Rectal smooth muscle tissue (tissue), 1 donor: ENCODE measurements around the gene STEEP1.
A peak's percentile ranks its signal among the peaks of the same experiment; 100 is the strongest.

Experiments
- H3K27ac ChIP-seq: one replicate; pipeline ENCODE4 v1.7.0; 2013; ENCODE audit warnings: low read depth, low read length, inconsistent platforms
- H3K27me3 ChIP-seq: one replicate; pipeline ENCODE4 v1.7.0; 2013; ENCODE audit warnings: low read length; ENCODE audit not compliant: control insufficient read depth, insufficient read depth
- H3K36me3 ChIP-seq: one replicate; pipeline ENCODE4 v1.7.0; 2013; ENCODE audit warnings: low read length; ENCODE audit not compliant: control insufficient read depth, insufficient read depth
- H3K4me1 ChIP-seq: one replicate; pipeline ENCODE4 v1.7.0; 2013; ENCODE audit warnings: low read length; ENCODE audit not compliant: control insufficient read depth, insufficient read depth
- H3K4me3 ChIP-seq: one replicate; pipeline ENCODE4 v1.7.0; 2013; ENCODE audit warnings: low read length
- H3K9ac ChIP-seq: one replicate; pipeline ENCODE4 v1.7.0; 2013; ENCODE audit warnings: low read length

Gene STEEP1

DNA sequence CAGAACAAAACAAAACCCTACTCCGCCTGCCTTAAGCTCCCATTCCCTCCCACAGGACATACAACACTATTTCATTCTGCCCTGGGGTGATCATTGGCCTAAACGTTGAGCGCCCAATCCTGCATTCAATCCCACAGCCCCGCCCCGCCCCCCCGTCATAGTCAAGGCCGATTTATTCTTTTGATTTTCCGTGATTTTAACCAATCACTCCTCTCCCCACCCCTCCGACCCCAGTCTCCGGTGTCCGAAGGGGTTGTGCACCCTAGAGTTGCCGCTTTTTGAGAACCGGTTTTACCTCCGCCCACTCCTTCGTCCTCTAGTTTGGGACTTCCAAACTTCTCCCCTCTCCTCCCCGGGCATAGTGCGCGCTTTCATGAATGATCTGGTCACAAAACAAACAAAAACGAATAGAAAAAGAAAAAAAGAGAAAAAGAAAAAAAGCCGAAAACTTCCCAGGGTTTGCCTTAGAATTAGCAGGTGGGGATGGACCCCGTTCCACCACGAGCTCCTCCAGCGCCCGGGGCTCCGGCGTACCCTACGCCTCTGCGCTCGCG lies 8.7 kb upstream of the STEEP1 start:
- peak overlapping the region; percentile 69 for H3K4me3 ChIP-seq
- H3K4me1 ChIP-seq: peaks cover 5% of the 10 kb centered on the region
- H3K36me3 ChIP-seq: no peaks in the 10 kb centered on the region
- peak overlapping the region; percentile 71 for H3K9ac ChIP-seq
- no peaks in the 10 kb centered on the region for H3K27me3 ChIP-seq
- peak overlapping the region; percentile 91 for H3K27ac ChIP-seq

DNA sequence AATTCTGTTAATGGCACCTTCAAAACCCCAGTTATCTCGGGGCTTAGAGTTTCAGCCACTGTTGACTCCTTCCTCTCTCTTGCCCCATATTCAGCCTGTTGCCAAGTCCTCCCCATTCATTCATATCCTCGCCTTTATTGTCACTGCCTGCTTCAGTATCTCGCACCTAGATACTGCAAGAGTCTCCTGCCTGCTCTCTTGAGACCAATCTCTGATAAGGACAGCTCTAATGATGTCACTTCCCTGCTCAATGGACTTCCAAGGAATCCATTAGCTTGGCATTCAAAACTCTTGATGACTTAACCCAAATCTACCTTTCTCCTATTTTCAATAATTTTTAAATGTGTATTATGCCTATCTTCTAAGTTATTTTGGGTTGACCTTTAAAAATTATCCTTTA lies 8.0 kb upstream of the STEEP1 start:
- peaks cover 5% of the 10 kb centered on the region for H3K4me1 ChIP-seq
- no peak overlapping the region for H3K9ac ChIP-seq
- peak overlapping the region; percentile 69 for H3K4me3 ChIP-seq
- peak overlapping the region; percentile 91 for H3K27ac ChIP-seq
- no peaks in the 10 kb centered on the region for H3K27me3 ChIP-seq
- H3K36me3 ChIP-seq: no peaks in the 10 kb centered on the region

DNA sequence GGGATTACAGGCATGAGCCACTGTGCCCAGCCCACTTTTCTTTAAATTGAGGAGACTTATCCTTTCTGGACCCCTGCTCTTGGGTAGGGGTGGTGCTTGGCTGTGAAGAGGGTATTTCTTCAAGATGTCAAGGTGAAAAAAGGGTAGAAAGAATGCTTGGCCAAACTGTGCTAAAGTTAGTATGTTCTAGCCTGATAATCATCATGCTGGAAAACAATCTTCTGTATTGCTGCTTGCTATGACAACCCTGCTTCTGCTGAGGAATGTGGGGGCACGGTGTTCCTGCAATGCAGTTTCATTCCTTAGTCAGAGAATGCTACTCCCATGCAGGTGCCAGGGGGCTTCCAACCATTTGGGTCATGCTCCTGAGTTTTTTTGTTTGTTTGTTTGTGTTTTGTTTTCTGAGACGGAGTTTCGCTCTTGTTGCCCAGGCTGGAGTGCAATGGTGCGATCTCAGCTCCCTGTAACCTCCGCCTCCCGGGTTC lies 5.2 kb upstream of the STEEP1 start:
- no peak overlapping the region for H3K27ac ChIP-seq
- H3K27me3 ChIP-seq: no peaks in the 10 kb centered on the region
- no peaks in the 10 kb centered on the region for H3K36me3 ChIP-seq

DNA sequence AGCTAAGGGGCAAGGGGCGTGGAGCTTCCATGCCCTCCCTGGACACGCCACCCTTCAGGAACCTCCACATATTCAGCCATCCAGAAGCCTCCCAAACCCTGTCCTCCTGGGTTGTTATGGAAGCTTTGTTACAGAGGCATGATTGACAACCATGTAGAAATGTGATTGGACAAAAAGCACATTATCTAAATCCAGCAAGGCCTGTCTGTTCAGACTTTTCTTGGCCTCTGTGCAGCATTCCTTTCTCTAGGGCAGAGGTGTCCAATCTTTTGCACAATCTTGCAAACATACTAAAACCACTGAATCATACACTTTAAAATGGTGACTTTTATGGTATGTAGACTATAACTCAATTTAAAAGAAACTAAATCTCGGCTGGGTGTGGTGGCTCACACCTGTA lies 12.7 kb downstream of the STEEP1 start:
- no peak overlapping the region for H3K9ac ChIP-seq

More for the DNA sequence above, 5.2 kb upstream of the STEEP1 start:
- peaks cover 5% of the 10 kb centered on the region for H3K4me1 ChIP-seq
- H3K9ac ChIP-seq: no peak overlapping the region
- no peak overlapping the region for H3K4me3 ChIP-seq

DNA sequence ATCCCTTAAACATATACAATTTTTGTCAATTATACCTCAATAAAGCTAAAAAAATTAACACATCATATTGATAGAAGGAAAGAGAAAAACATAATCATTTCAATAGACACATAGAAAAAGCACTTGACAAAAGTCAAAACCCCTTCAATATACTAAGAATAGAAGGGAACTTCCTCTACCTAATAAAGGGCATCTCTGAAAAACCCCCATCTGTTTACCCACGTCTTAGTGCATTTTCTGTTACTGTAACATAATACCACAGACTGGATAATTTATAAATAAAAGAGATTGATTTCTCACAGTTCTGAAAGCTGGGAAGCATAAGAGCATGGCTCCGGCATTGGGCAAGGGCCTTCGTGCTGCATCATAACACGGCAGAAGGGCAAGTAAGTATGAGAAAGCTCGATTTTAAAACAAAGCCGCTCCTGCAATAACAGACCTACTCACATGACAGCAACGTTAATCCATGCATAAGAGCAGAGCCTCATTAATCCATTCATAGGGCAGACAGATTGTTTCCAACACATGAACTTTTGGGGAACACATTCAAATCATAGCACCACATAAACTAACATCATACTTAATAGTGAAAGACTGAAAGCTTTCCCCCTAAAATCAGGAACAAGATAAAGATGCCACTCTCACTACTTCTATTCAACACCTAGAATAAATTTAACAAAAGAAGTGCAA lies 15.7 kb downstream of the STEEP1 start:
- Histone ChIP-seq H3K9ac (no peak overlapping the region), H3K27ac (no peak overlapping the region), H3K27me3 (no peaks in the 10 kb centered on the region), H3K4me3 (no peak overlapping the region), H3K36me3 (no peaks in the 10 kb centered on the region), H3K4me1 (no peaks in the 10 kb centered on the region)

More for the DNA sequence above, 12.7 kb downstream of the STEEP1 start:
- no peak overlapping the region for H3K4me3 ChIP-seq
- H3K27ac ChIP-seq: no peak overlapping the region
- H3K36me3 ChIP-seq: peaks cover 2% of the 10 kb centered on the region
- no peaks in the 10 kb centered on the region for H3K4me1 ChIP-seq
- no peaks in the 10 kb centered on the region for H3K27me3 ChIP-seq

DNA sequence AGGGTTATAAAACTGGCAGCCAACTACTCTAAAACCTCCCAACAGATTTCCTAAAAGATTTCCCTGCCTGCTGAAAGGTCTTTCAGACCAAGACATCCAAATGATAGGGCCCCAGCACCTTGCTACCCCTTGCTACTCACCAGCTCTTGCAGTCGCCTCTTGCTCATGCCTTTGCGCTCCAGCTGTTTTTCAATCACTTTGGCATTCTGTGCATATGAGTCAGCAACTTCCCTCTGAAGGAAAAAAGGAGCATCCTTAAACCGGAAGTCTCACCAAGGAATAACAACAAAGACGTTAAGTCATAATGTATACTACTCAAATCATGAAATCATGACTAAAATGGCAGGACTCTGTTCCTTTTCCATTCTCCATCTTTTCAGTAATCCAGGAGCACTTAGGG lies 24.0 kb downstream of the STEEP1 start:
- Histone ChIP-seq H3K27me3 (no peaks in the 10 kb centered on the region), H3K27ac (no peak overlapping the region), H3K4me3 (no peak overlapping the region), H3K36me3 (peaks cover 3% of the 10 kb centered on the region), H3K4me1 (no peaks in the 10 kb centered on the region), H3K9ac (no peak overlapping the region)

DNA sequence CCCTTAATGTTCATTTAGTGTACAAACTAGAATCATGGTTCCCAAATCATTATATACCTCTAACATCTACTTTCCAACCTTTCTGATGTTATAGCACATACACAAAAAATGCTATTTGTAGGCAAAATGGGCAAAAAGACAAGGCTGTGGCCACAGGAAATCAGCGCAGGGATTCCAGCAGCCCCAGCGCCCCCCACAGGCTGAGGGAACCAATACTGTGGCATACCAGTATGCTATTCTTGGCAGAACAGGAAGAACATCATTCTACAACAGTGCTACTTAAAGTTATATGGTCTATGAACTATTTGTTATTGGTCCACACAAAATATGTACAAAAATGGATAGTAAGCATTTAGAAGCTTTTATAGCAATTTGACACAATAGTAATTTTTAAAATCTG lies 25.3 kb downstream of the STEEP1 start:
- Histone ChIP-seq H3K4me1 (no peaks in the 10 kb centered on the region), H3K27me3 (no peaks in the 10 kb centered on the region), H3K36me3 (peaks cover 3% of the 10 kb centered on the region), H3K9ac (no peak overlapping the region), H3K4me3 (no peak overlapping the region), H3K27ac (no peak overlapping the region)

DNA sequence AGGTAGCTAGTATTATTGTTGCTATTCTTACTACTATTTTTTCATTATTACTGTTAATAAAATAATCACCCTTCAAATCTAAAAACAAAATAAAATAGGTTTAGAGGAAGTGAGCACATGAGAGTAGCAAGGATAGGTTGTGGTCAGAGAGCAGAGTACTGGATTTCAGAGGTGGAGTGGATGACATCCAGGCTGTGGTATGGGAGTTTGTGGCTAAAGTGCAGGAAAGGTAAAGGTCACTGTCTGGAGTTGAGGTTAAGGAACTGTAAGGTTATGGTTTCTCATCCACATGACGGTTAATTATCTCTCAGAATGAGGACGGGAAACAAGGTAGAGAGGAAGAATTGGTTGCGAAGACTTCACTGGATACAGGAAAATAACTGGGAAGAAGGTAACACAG lies 27.7 kb downstream of the STEEP1 start:
- Histone ChIP-seq H3K4me3 (no peak overlapping the region), H3K4me1 (no peaks in the 10 kb centered on the region)

DNA sequence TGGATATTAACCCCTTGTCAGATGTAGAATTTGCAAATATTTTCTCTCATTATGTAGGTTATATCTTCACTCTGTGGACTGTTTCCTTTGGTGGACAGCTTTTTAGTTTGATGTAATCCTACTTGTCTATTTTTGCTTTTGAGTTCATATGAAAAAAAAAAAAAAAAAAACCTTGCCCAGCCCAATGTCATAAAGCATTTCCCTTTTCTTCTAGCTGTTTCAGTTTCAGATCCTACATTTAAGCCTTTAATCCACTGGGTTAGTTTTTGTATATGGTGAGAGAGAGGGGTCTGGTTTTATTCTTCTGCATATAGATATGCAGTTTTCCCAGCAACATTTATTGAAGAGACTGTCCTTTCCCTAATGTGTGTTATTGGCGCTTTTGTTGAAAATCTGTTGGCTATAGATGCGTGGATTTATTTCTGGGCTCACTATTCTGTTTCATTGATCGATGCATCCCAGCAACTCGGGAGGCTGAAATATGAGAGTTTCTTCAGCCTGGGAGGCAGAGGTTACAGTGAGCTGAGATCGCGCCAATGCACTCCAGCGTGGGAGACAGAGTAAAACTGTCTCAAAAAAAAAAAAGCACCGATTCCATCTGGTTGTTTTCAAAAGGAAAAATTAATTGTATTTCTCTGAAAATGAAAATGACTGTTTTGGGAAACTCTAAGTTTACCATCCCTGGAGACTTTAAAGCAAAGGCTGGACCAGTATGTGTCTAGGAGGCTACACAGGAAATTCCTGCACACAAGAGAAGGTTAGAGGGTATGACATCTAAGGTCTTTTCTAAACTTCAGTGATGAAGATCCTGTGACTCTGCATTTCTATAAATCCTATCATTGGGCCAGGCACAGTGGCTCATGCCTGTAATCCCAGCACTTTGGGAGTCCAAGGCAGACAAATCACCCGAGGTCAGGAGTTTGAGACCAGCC lies 35.6 kb downstream of the STEEP1 start:
- H3K36me3 ChIP-seq: no peaks in the 10 kb centered on the region
- H3K27me3 ChIP-seq: no peaks in the 10 kb centered on the region
- no peak overlapping the region for H3K4me3 ChIP-seq
- H3K4me1 ChIP-seq: no peaks in the 10 kb centered on the region
- H3K9ac ChIP-seq: no peak overlapping the region
- no peak overlapping the region for H3K27ac ChIP-seq

More for the DNA sequence above, 27.7 kb downstream of the STEEP1 start:
- peaks cover 3% of the 10 kb centered on the region for H3K36me3 ChIP-seq
- H3K9ac ChIP-seq: no peak overlapping the region
- H3K27ac ChIP-seq: no peak overlapping the region
- no peaks in the 10 kb centered on the region for H3K27me3 ChIP-seq

DNA sequence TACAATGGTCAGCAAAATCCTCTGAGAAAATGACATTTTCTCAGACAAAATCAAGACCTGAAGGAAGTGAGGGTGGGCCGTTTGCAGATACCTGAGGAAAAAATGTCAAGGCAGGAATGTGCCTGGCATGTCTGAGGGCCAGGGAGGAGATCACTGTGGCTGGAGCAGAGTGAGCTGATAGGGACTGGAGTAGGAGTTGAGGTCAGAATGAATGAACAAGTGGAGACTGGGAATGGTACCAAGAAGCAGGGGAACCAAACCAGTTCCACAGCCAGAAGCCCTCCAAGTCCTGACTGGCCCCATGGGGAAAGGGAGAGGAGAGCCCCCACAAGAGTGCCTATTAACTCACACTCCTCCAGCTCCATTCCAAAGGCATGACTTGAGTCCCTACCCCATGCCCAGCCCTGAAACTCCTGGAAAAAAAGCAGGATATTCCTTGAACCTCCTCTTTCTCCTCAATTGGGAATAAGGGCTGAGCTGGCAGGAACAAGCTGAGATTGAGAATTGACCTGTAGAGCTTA lies 41.5 kb downstream of the STEEP1 start:
- no peaks in the 10 kb centered on the region for H3K27me3 ChIP-seq
- no peak overlapping the region for H3K27ac ChIP-seq
- H3K4me3 ChIP-seq: no peak overlapping the region
- H3K4me1 ChIP-seq: no peaks in the 10 kb centered on the region
- no peaks in the 10 kb centered on the region for H3K36me3 ChIP-seq
- H3K9ac ChIP-seq: no peak overlapping the region

DNA sequence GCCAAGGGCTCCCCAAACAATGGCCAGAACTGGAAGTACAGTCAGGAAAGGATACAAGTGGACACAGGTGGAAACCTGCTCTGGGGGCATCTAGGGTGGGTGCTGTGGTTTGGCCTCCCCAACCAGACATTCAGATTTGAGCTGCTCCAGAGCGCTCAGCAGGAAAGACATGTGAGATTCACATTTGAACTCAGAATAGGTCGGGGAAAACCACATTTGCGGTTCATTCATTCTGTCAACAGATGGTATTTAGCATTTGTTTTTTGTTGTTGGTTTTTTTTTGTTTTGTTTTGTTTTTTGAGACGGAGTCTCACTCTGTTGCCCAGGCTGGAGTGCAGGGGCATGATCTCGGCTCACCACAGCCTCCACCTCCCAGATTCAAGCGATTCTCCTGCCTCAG lies 44.0 kb downstream of the STEEP1 start:
- Histone ChIP-seq H3K4me3 (no peak overlapping the region), H3K9ac (no peak overlapping the region), H3K27ac (no peak overlapping the region), H3K4me1 (no peaks in the 10 kb centered on the region), H3K27me3 (no peaks in the 10 kb centered on the region), H3K36me3 (no peaks in the 10 kb centered on the region)

DNA sequence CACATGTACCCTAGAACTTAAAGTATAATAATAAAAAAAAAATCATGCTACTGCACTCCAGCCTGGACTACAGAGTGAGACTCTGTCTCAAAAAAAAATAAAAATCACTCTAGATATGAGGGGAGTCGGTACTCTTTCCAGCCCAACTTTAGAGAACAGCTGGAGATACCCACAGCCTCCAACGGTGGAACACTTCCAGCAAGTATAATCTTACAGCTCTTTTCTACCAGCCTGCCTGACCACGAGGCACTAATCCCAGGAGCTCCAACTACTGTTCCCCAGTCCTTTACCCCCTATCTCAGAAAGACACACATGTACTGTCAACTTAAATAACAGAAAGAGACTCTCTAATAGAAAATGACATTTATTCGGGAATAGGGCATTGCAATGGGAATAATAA lies 46.8 kb downstream of the STEEP1 start:
- H3K36me3 ChIP-seq: no peaks in the 10 kb centered on the region
- H3K27ac ChIP-seq: no peak overlapping the region
- H3K4me3 ChIP-seq: no peak overlapping the region
- no peaks in the 10 kb centered on the region for H3K4me1 ChIP-seq
- no peaks in the 10 kb centered on the region for H3K27me3 ChIP-seq
- no peak overlapping the region for H3K9ac ChIP-seq
